HS-5 (cell line): ENCODE results near the gene PSMB7.
A peak's percentile ranks its signal among the peaks of the same experiment; 100 is the strongest.

ENCODE experiments used
- DNase-seq: peaks from one replicate; pipeline ENCODE4 v3.0.0-alpha.2; 2012; ENCODE audit warnings: low read depth

Gene PSMB7

DNA sequence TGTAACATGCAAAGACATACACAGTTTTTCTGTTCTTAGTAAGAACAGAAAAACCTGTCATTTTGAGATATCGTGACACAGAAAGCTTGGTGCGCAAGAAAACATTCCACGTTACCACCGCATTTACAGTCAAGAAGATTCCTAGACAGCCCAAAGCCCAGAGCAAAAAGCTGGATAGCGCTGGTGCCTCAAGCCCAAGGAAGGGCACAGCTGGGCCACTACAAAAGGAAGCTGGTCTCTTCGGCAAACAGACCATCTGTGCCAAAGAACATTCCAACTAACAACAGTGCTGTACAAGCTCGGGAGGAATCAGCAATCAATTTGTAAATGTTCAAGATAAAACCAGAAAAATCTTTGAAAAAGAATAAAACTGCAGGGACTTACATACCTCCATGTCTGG, 31.0 kb downstream of the PSMB7 start:
- no peak for DNase-seq

DNA sequence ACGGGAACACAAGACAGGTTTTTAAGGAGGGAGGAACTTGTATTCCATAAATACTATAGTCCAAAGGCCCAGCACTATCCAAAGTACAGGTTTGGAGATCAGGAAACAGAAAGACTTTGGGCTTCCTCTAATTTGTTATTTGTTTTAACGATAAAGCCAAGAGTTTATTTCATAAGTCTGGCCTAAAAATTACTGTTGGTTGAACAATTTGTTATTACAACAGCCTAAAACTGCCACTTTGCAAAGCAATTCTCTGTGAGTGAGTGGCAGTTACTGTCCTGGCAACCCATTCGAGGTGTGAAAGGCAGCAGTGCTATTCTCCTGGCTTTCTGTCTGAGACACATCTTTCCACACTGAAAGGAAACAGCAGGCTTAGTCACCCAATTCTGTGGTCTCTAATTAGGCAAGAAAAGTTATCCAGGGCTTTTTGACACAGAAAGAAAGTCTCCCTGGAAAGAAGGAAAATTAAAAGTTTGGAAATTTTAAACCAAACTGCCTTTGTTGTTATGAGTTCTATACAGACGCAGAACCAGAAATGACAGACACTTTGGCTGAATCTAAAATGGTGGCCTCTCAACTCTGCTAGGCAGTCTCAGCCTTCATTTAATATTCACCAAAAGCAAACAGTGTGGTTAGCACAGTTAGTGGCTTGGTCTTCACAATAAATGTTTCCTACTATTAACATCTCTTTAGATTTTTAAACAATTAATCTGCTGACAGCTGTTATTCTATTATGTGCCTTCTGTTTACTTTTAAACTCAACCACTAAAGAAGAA, 33.9 kb downstream of the PSMB7 start:
- peak; percentile 30 for DNase-seq

DNA sequence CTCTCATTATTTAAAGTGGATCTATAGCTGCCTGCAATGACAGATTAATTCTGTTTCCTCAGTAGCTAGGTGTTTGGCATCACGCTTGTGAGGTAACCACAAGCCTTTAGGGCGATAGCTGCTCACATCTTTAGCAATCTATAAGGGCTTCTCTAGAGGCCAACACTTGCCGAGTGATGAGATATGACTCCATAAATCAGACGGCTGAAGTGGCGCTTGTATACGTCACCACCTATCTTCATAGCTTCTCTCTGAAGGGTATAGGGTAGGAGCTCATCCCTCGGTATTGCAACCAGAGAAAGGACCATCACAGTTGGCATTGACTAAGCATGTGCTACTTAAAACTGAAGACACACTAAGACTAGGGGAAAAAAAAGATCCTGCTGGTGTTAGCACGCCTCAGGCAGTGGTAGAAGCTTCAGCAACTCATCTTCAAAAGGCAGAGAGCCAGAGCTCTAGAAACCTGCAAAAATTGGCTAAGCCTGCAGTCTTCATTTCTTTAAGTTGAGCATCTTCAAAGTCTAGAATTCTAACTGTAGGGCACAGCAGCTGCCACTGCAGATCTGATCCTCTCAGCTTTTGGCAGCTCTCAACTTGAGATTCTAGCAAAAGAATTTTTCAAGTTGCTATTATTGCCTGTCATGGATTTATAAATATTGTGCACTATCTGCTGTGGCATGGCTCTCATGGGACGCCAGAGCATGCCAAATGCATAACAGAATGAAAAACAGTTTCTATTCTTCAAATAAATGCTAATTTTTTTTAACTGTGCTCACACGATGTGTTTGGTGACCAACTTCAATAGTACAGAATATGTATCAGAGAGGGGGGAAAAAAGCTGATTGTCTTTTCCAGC, 37.5 kb downstream of the PSMB7 start:
- DNase-seq = no peak

DNA sequence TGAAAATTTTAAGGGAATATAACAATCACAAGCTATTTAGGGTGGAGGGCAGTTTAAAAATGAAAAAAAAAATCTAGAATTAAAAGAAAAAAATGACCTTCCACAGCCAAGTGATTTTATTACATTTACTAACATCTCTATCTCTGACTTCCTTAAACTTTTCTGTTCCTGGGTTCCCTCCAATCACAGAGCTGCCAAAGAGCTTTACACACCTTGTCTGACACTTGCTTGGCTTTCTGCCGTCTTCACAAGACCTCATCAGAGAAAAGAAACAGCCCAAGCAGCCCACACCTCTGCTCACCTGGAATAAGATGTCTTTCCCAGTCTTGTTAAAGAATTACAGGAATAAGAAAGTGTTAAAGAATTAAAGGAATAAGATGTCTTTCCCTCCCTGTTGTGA, 38.9 kb downstream of the PSMB7 start:
- DNase-seq = no peak

DNA sequence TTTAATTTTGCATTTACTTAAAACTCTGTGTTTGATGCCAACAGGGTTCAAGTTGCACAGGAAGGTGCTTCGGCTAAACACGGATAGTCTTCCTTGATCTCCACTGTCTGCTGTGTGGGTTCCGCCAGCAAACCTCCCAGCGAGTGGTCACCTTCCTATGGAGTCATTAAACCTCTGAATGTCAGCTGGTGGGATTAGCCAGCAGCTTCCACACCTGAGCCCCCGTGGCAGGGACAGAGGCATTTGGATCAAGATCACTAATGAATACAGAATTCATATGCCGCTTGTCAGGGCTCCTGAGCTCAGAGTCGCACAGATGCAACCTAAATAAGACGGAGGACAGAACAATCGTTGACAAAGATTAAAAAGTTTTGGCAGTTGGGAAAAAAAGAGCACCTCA, 39.5 kb downstream of the PSMB7 start:
- DNase-seq = no peak

DNA sequence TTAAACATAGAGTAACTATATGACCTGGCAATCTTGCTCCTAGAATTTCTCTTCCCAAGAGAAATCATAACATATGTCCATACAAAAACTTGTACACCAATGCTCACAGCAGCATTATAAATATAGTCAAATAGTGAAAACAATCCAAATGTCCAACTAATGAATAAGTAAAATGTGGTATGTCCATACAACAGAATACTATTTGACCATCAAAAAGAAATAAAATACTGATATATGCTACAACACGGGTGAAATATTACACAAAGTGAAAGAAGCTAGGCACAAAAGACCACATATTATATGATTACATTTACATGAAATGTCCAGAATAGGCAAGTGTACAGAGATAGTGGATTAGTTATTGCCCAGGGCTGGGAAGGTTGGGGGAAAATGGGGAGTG, 41.4 kb downstream of the PSMB7 start:
- DNase-seq = no peak

DNA sequence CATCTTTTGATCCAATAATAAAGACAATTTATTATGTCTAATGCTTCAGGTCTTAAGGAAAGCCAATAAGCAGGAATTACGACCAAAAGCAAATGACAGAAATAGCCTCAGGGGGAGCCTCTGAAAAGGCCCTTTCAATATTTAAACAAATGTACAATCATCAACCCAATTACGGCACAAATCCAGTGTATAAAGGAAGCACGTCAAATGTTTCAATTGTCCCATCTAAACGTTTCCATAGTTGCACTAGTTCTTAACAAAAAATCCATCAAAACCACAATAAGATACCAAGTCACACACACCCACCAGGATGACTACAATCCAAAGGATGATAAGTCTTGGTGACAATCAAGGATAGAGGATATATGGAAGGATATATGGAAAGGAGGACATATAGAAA, 41.9 kb downstream of the PSMB7 start:
- DNase-seq = no peak

DNA sequence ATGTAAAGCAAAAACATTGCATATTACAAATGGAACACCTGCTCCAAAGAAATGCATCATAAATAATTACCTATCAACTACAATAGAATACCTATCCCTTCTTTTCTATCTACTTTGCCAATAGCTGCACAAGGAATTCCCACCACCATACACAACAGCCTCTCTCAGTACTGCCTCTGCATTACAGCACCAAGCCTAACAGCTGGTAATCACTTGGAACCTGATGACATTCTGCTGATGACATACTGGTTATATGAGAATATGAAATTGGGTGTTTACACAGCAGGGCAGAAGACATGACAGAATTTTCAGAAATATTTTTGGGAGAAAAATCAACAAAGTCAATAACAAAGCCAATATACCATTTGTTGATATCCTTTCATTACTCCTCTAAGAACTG, 43.2 kb downstream of the PSMB7 start:
- no peak for DNase-seq

DNA sequence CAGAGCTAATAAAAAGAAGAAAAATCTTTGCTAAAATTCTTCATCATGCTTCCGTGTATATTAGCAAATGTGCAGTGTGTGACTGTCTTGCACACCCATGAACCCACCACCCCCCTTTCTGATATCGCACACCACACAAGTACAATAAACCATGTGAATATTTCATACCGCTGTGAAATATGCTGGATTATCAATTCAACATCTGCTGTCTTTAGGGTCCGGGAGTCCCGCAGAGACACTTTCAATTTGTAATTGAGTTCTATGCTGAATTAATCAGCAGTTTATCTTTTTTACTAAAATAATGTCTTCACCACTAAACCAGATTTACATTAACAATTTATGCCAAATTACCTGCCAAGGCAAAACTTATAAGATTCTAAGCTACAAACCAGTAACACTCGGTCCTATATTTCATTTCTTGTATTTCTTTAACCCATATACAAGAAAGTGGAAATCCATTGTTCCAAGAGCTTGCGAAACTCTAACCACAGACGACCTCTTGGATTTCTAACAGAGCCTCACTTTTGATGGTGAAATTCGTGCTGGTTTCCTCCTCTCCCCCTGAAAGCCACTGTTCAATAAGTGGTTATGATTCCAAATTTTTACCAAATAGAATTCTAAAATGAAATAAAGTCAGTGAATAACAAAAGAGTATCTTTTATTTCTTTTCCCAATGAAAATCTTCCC, 44.2 kb downstream of the PSMB7 start:
- peak; percentile 23 for DNase-seq

DNA sequence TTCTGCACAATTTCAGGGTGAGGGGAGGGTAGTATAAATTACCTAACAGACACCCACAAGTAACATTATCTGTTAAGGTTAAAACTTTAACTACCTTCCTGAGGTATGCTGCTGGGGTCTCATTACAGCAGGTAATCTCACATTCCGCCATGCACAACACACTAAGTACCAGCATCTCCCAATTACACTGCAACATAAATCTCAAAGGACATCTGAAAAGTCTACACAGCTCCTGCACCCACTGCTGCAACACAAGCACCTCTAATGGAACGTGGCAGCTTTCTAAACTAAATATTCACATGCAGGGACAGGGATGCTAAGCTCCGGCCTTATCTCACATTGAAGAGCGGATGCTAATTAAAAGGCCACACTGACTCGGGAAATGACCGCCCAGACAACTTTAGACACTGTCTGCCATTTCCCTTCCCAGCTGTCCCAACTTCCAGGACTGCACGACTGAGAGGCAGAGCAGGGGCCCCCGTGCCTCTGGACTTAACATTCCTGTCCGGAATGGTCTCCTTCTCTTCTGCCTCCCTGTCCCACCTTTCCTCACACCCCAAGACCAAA, 45.9 kb downstream of the PSMB7 start:
- no peak for DNase-seq

DNA sequence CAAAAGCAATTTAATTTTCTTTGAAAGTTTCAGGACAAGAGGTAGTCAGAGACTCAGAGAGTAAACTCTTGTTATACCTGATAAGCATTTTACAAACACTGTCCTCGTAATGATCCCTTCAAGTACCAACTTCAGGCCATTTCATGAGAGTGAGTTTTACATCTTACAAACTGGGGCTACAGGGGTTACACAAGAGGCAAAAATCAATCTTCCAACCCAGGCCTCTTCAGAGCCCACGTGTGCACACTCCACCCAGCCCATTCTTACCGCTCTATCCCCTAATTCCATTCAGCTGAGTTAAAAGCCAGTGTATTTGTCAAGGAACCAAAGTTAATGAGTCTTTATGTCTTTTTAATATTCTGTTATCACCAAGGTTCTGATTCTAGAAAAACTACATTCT, 46.5 kb downstream of the PSMB7 start:
- DNase-seq = no peak

DNA sequence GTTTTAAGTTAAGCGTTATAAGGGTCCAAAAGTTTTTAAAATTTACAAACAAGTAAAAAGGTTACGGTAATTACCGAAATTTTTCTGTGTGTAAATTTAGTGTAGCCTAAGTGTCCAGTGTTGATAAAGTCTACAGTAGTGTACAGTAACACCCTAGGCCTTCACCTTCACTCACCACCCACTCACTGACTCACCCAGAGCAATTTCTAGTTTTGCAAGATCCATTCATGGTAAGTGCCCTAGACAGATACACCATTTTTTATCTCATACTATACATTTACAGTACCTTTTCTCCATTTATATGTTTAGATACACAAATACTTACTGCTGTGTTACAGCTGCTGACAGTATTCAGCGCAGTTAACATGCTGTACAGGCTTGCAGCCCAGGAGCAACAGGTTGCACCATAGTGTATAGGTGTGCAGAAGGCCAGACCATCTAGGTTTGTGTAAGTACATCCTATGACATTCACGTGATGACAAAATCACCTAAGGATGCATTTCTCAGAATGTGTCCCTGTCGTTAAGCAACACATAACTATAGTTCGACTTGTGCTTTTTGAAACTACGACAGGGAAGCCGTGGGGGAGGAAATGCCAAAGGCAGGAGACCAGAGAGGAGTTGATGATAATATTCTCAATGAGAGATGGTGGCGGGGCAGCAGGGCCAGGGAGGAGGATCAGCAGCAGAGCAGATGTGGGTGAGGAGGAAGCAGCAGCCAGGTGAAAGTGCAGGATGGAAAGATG, 48.6 kb downstream of the PSMB7 start:
- DNase-seq = no peak

DNA sequence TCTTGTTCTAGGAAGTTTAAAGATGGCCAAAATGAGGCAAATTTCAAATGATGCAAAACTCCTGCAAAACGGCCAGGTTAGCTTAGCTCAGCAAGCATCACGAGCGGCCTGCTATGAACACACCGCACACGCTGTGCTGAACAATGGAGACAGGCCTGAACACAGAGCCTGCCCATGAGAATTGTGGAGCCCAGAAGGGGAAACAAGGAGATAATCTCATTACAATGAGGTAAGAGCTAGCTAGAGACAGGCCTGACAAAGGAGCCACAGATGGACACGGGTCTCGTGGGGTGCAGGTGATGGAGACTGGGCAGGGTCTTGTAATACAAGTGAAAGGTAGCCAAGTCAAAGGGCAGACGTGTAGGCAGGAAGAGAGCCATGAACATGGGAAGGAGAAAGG, 50.2 kb downstream of the PSMB7 start:
- DNase-seq = no peak

DNA sequence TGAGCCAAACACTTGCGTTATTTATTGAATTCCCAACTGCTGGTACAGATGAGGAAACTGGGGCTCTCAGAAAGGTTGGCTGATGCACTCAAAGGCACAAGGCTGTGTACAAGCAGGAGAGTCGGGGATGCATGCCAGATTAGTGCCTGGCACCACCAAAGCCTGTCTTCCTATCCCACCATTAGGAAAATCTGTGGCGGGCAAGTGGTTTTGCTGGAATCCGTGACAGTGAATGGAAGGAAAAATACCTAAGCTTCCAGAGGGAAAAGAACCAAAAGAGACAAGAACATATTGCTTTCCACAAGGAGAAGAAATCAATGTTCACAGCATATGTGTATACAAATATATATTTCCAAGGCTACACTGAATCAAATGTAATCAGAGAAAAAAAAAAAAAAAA, 51.1 kb downstream of the PSMB7 start:
- no peak for DNase-seq

DNA sequence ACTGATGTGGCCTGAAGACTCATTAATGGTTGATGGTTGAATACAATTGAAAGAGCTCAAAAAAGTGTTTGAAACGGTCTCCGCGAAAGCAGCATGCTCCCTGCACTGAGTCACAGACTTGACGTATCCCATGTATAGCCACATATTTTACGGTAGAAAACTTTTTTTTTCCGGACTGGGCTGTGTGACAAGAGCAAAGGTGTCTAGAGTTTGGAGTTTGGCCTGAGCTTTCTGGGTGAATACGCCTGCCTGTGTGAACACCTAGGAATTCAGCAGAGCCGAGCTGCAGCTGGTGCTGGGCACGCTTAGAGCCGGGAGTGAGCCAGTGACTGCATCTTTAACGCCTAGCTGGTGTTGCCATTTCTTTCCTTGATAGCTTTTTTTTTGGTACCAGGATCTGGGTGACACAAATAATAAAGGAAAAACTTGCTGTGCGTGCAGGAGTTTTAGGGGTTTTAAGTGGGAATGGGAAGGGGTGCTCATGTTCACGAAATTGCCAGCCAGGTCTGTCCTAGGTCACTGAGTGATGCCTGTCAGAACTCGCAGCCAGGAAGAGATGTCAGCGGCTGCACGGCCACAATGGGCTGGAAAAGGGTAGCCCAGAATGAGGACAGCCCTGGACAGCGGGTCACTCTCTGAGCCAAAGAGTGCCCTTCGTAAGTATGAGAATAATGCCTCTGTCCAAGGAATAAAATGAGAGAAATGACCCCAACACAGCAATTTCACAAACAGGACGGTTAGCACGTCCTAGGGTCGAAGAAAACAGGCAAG, 51.7 kb downstream of the PSMB7 start:
- no peak for DNase-seq

DNA sequence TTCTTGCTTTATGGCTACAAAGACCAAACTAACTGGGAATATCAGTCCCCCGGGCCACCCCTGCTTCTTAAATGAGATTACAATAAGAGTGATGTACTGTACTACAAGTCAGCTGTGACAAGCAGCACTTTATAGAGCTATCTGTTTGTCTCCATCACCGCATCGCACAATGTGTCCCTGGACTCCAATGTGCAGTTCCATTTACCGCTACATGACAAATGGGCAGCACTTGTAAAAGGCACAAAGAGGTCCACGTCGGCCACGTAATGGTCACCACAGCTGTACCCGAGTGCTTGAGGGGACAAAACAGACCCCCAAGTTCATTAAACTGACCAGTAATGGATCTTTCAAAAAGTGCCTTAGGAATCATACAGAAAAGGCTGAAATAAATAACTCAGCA, 54.1 kb downstream of the PSMB7 start:
- no peak for DNase-seq

DNA sequence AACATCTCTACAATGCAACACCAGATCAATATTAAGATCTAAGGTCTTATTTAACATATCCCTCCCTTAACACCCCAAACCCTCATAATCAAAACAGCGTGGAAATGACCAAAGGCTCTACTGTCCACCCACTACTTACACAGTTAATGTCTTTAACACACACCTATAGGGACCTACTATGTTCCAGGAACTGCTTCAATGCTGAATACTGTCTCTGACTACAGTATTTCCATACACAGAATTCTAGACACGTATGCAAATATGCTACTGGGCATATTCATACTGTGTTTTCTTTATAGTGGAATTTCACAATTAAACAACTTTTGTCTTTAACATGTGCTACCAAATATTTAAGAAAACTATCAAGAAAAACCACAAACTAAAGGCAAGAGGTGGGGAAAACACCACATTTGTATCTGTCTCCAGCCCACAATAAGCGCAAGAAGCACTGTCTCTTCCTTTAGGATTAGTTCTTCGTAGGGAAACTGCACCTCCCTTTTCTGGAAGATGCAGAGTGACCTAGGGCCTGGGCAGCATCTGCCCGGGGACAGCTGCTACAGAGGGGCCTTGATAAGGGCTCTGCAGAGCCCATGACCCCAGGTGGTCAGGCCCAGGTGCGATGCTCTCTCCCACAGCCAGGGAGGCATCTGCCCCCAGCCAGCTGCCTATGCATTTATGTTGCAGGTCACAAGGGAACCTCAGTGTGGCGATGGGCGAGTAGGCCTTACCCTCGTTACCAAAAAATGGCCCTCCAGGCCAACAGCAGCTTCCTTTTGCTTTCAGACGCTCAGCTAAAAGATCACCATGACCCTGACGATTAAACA, 55.2 kb downstream of the PSMB7 start:
- DNase-seq = no peak

DNA sequence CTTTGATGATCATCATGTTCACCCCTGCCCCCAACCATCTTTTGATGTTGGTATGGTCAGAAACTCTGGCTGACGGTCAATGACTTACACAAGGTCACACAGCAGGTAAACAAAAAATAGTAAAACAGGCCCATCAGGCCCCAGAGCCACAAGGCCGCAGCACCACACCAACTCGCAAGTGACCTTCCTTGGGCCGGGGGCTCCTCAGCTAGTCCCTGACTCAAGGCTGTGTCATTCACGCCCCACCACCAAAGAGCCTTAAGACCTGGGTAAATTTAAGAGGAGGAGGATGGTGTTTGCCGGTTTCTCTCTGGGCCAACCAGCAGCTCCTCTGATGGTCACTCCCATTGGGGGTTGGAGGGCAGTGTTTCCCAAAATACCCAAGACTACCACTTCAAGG, 55.8 kb downstream of the PSMB7 start:
- no peak for DNase-seq

DNA sequence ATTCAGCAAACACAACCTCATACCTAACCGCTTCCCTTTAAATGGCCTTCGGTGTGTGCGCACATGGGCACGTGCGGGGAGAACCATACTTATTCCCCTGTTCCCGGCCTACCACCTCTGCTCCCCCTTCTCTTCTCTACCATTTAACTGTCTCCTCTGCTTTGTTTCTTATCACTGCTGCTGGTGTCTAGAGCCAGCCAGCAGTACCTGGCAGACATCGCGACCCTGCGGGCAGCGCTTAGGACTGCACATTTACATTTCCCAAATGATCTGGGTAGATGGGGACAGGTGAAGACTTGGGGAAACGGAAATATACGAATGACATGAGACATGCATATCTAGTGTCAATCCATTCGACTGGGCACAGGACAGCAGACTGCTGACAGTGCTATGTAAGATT, 56.6 kb downstream of the PSMB7 start:
- no peak for DNase-seq

DNA sequence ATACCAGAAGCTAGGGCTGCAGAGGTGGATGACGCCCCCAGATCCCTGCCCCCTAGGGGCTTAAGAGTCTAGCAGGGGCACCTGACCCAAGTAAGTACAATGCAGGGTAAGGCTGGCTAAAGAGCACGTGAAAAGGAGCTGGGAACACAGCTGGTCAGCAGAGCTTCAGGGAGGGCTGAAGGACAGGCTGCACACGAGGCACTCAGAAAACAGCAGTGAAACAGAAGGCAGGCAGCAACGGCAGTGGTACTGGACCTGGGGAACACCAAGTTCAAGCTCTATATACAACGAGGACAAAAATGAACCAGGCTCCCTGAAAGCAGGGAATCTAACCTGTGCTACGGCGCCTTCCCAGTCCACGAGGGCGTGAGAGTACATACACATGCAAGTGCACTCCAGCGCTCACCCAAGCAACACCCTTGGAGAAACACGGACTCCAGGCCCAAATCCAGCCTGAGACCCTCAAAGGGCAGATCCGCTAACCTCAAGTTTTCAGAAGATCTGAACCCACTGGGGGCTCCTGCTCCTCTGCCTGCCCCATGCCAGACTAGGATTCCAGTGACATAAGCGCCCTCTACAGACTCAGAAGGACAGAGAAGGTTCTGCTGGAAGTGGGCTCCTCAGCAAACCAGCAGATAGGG, 57.4 kb downstream of the PSMB7 start:
- DNase-seq = no peak
